ENCODE data around the gene CST9.
"Not testable (repeated sequence)": the region's sequence is repeated elsewhere in the genome, so short reads cannot be mapped to it uniquely, and the experiment has no call there.

CST9 gene

GRCh38 chr20:23624324-23624691, 18.6 kb upstream of the CST9 start:
- no peak for DNase-seq

- DNase-seq, result no peak
Measured at GRCh38 chr20:23623666-23624323, 18.1 kb upstream of the CST9 start.

GRCh38 chr20:23622839-23623343, 17.2 kb upstream of the CST9 start:
- peak in 3 of 56 donors; percentile 5 to 45 (median 30) for DNase-seq

- not testable (repeated sequence) for DNase-seq
Measured at GRCh38 chr20:23622401-23622800, 16.7 kb upstream of the CST9 start.

GRCh38 chr20:23620670-23621386, 15.1 kb upstream of the CST9 start:
- DNase-seq, result not testable (repeated sequence)

- no peak for DNase-seq
Measured at GRCh38 chr20:23614163-23614562, 8.4 kb upstream of the CST9 start.

GRCh38 chr20:23613676-23614075, 8.0 kb upstream of the CST9 start:
- DNase-seq, result peak in 6 of 56 donors; percentile 25 to 65 (median 45)

GRCh38 chr20:23612396-23612795, 6.7 kb upstream of the CST9 start:
- DNase-seq, result peak in 6 of 56 donors; percentile 18 to 36 (median 26)

GRCh38 chr20:23609486-23610109, 3.9 kb upstream of the CST9 start:
- DNase-seq, result no peak

- DNase-seq, result no peak
Measured at GRCh38 chr20:23608251-23608846, 2.6 kb upstream of the CST9 start.

- DNase-seq, result no peak
Measured at GRCh38 chr20:23607497-23608245, 2.0 kb upstream of the CST9 start.

- peak in 44 of 56 donors; percentile 10 to 81 (median 41) for DNase-seq
Measured at GRCh38 chr20:23606652-23607049, 934 bp upstream of the CST9 start.

GRCh38 chr20:23604306-23604705, 1.4 kb downstream of the CST9 start:
- DNase-seq, result no peak

GRCh38 chr20:23603321-23603720, 2.4 kb downstream of the CST9 start:
- DNase-seq, result no peak

- DNase-seq, result no peak
Measured at GRCh38 chr20:23602699-23603098, 3.0 kb downstream of the CST9 start.

- no peak for DNase-seq
Measured at GRCh38 chr20:23602241-23602640, 3.5 kb downstream of the CST9 start.

GRCh38 chr20:23601715-23602114, 4.0 kb downstream of the CST9 start:
- no peak for DNase-seq

- no peak for DNase-seq
Measured at GRCh38 chr20:23598481-23598880, 7.2 kb downstream of the CST9 start.

- DNase-seq, result no peak
Measured at GRCh38 chr20:23596579-23597250, 9.0 kb downstream of the CST9 start.

- no peak for DNase-seq
Measured at GRCh38 chr20:23595941-23596340, 9.8 kb downstream of the CST9 start.
